Gastrocnemius medialis (tissue), 4 donors: Measurements from ENCODE around the gene CKAP4. TPM values are rescaled to one million over a fixed set of nuclear protein-coding genes. Genes with fewer than 3 reads are reported as not detected.

Experiments
- ATAC-seq, 2 donors: fragments of 150-250 bp; one replicate each; pipeline ENCODE4 v1.9.1; 2016
- DNase-seq, 2 donors: peaks; one replicate each; pipeline ENCODE4 v3.0.0-alpha.2; 2019
- H3K27ac ChIP-seq, 4 donors: fragments of 200-600 bp; sonication (generic); 1 replicate in 1 of 4; 2 replicates in 3 of 4; pipeline ENCODE4 v1.5.1; 2016 to 2018; ENCODE audit warnings: mild to moderate bottlenecking in 2 of 4, moderate library complexity in 1 of 4
- H3K27me3 ChIP-seq, 3 donors: fragments of 200-600 bp; sonication (generic) in 2 of 3; 1 replicate in 1 of 3; 2 replicates in 2 of 3; pipeline versions ENCODE4 v1.5.1 to v1.6.0; 2016 to 2019; ENCODE audit warnings: mild to moderate bottlenecking in 1 of 3, moderate library complexity in 1 of 3
- H3K36me3 ChIP-seq, 2 donors: fragments of 200-600 bp; sonication (generic) in 1 of 2; one replicate each; pipeline ENCODE4 v1.5.1; 2017 to 2018
- H3K4me1 ChIP-seq, 2 donors: fragments of 200-600 bp; sonication (generic) in 1 of 2; one replicate each; pipeline ENCODE4 v1.5.1; 2016 to 2017; ENCODE audit warnings: mild to moderate bottlenecking in 2 of 2
- H3K4me3 ChIP-seq, 4 donors: fragments of 200-600 bp; sonication (generic) in 3 of 4; 1 replicate in 1 of 4; 2 replicates in 3 of 4; pipeline ENCODE4 v1.5.1; 2016 to 2019; ENCODE audit warnings: mild to moderate bottlenecking in 2 of 4
- H3K9me3 ChIP-seq, 3 donors: fragments of 200-600 bp; sonication (generic) in 2 of 3; 1 replicate in 1 of 3; 2 replicates in 2 of 3; pipeline ENCODE4 v1.5.1; 2016 to 2019
- CTCF ChIP-seq, 5 experiments: fragments of 450-650 bp in 3 of 5; fragments of 200-600 bp in 2 of 5; sonication (generic) in 2 of 5; IDR thresholded peaks in 4 of 5; conservative IDR thresholded peaks in 1 of 5; 1 replicate in 4 of 5; 2 replicates in 1 of 5; pipeline ENCODE4 v1.5.1; 2016 to 2019; ENCODE audit warnings: antibody characterized with exemption in 5 of 5, mild to moderate bottlenecking in 3 of 5, moderate library complexity in 3 of 5
- POLR2A ChIP-seq, 2 donors: fragments of 450-650 bp; IDR thresholded peaks; one replicate each; pipeline ENCODE4 v1.6.1; 2017; ENCODE audit warnings: antibody characterized with exemption in 2 of 2, mild to moderate bottlenecking in 2 of 2, moderate library complexity in 2 of 2
- in situ Hi-C, 4 donors: fragments of 200-750 bp; cut with MboI; loops; one replicate each; pipeline versions ENCODE4 v1.15.0 to v1.8.0; 2017; ENCODE audit warnings: low sequenced_read_pairs in 4 of 4
- intact Hi-C: fragments of 100-400 bp; cut with DNase I; formaldehyde crosslinking; loops from one replicate; pipeline ENCODE4 v1.15.1; 2023; ENCODE audit warnings: low total_unique reads
- total RNA-seq, 4 donors: library from RNA; depleted of rRNA; stranded (reverse); fragments of >200 nt; gene quantifications; one replicate each; pipeline versions ENCODE4 v1.1.0 to v1.2.3, GENCODE V29; 2016

Gene CKAP4
- total RNA-seq, 4 donors from 2014 or later = 9.7 to 17.6 (median 15.7) TPM

DNA sequence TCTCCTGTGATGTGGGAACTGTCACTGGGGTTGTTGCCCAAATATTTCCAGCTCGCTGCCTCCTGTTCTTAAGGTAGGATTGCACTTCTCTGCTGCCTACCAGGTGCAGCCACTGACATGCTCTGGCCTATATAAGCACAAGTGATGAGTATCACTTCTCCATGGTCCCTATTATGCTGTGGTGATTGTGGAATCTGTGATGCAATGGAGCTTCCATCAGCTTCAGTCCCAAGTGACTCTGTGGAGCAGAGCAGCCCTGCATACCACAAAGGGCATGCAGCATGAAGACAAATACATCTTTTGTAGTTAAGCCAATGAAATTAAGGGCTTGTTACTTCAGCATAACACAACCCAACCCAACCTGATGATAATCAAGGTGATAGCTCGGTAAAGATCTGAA is 43.5 kb downstream of the CKAP4 start:
- DNase-seq (no peak), ATAC-seq (no peak)
- Histone ChIP-seq H3K27me3 (no peaks in the 10 kb centered on the region), H3K27ac (no peak overlapping the region), H3K36me3 (no peaks in the 10 kb centered on the region), H3K4me1 (peaks cover 3 to 27% of the 10 kb centered on the region in 2 donors), H3K9me3 (no peaks in the 10 kb centered on the region), H3K4me3 (no peak overlapping the region)
- intact Hi-C loops = loop anchor here (2.0 kb wide), 1 partner anchor 66 kb away; the partner anchor contains the start of gene NUAK1
- TF ChIP-seq POLR2A (IDR thresholded peaks at IDR 0.05) (no peak), CTCF (IDR thresholded peaks at IDR 0.05 in 4 of 5, conservative IDR thresholded peaks at IDR 0.05 in 1 of 5) (no peak)
- in situ Hi-C loops = no loop called here

- peaks cover 36 to 55% of the 10 kb centered on the region in 2 donors for H3K4me1 ChIP-seq
These were observed 49.8 kb downstream of the CKAP4 start for GRCh38 chr12:106197906-106198623.

GRCh38 chr12:106195621-106196027 is 52.2 kb downstream of the CKAP4 start:
- peak; percentile 84 to 89 for DNase-seq
- intact Hi-C loops (loop anchor here (5.0 kb wide), 1 partner anchor 48 kb away; no protein-coding TSS in a partner anchor), in situ Hi-C loops (no loop called here)

More at GRCh38 chr12:106197906-106198623, 49.8 kb downstream of the CKAP4 start:
- intact Hi-C loops = loop anchor here (5.0 kb wide), 1 partner anchor 51 kb away; no protein-coding TSS in a partner anchor
- ATAC-seq = peak; percentile 13 to 20
- H3K27ac ChIP-seq = peak overlapping the region in 3 of 4 donors; percentile 2 to 51 (median 49)
- H3K27me3 ChIP-seq = no peaks in the 10 kb centered on the region
- TF ChIP-seq CTCF (IDR thresholded peaks at IDR 0.05 in 4 of 5, conservative IDR thresholded peaks at IDR 0.05 in 1 of 5) (no peak), POLR2A (IDR thresholded peaks at IDR 0.05) (no peak)
- no peak for DNase-seq
- in situ Hi-C loops = no loop called here
- no peaks in the 10 kb centered on the region for H3K9me3 ChIP-seq
- no peaks in the 10 kb centered on the region for H3K36me3 ChIP-seq
- no peak overlapping the region for H3K4me3 ChIP-seq

GRCh38 chr12:106194351-106194750 is 53.5 kb downstream of the CKAP4 start:
- intact Hi-C loops (no loop called here), in situ Hi-C loops (no loop called here)
- H3K4me3 ChIP-seq = no peak overlapping the region
- peaks cover 45 to 50% of the 10 kb centered on the region in 2 donors for H3K4me1 ChIP-seq
- ATAC-seq (no peak), DNase-seq (no peak)
- no peaks in the 10 kb centered on the region for H3K27me3 ChIP-seq
- H3K27ac ChIP-seq = peak overlapping the region; percentile 40 to 82 (median 76)
- no peaks in the 10 kb centered on the region for H3K36me3 ChIP-seq
- no peaks in the 10 kb centered on the region for H3K9me3 ChIP-seq
- TF ChIP-seq POLR2A (IDR thresholded peaks at IDR 0.05) (no peak), CTCF (IDR thresholded peaks at IDR 0.05 in 4 of 5, conservative IDR thresholded peaks at IDR 0.05 in 1 of 5) (no peak)

More at GRCh38 chr12:106195621-106196027, 52.2 kb downstream of the CKAP4 start:
- Histone ChIP-seq H3K9me3 (no peaks in the 10 kb centered on the region), H3K36me3 (no peaks in the 10 kb centered on the region), H3K4me1 (peaks cover 50 to 57% of the 10 kb centered on the region in 2 donors), H3K27me3 (no peaks in the 10 kb centered on the region), H3K27ac (peak overlapping the region; percentile 74 to 82 (median 77)), H3K4me3 (no peak overlapping the region)
- peak; percentile 89 to 97 for ATAC-seq
- TF ChIP-seq POLR2A (IDR thresholded peaks at IDR 0.05) = no peak
- TF ChIP-seq CTCF (IDR thresholded peaks at IDR 0.05 in 4 of 5, conservative IDR thresholded peaks at IDR 0.05 in 1 of 5) = no peak
